Activated CD4-positive, alpha-beta memory T cell treated with anti-CD3 and anti-CD28 coated beads, Interleukin-2, amount 10 ng/mL, durations not matched to agents 7 days and 5 days (primary cell): ENCODE measurements around the gene IP6K3. TPM values are rescaled to one million over a fixed set of nuclear protein-coding genes. Genes with fewer than 3 reads are reported as not detected.

Source experiments
- CTCF ChIA-PET: fragments of 350-600 bp; sonication (Branson Sonifier 250); formaldehyde crosslinking; loops from one replicate; lab custom pipeline; 2021; ENCODE audit warnings: antibody characterized with exemption, inconsistent platforms; lab: Charles Lee
- POLR2A ChIA-PET: fragments of 350-600 bp; sonication (Branson Sonifier 250); formaldehyde crosslinking; loops from one replicate; lab custom pipeline; 2021; ENCODE audit warnings: antibody characterized with exemption; lab: Charles Lee
- DNase-seq: peaks from one replicate; pipeline ENCODE4 v3.0.0-alpha.2; 2020
- H3K27ac Mint-ChIP-seq: one replicate; pipeline ENCODE4 v1.8.0; 2021; ENCODE audit warnings: mild to moderate bottlenecking, mixed read lengths
- H3K27me3 Mint-ChIP-seq: one replicate; pipeline ENCODE4 v1.8.0; 2021; ENCODE audit warnings: mixed read lengths
- H3K36me3 Mint-ChIP-seq: one replicate; pipeline ENCODE4 v1.8.0; 2021; ENCODE audit warnings: low read depth, mixed read lengths
- H3K4me1 Mint-ChIP-seq: one replicate; pipeline ENCODE4 v1.8.0; 2021; ENCODE audit warnings: mixed read lengths
- H3K4me3 Mint-ChIP-seq: one replicate; pipeline ENCODE4 v1.8.0; 2021; ENCODE audit warnings: mild to moderate bottlenecking, mixed read lengths
- H3K9me3 Mint-ChIP-seq: one replicate; pipeline ENCODE4 v1.8.0; 2021; ENCODE audit warnings: mixed read lengths
- total RNA-seq, 2 experiments: library from RNA; stranded (reverse); gene quantifications; one replicate each; pipeline ENCODE4 v1.2.3, GENCODE V29; 2021

The IP6K3 gene
- not detected for total RNA-seq

GRCh38 chr6:33746651-33747100 is at the start of gene IP6K3:
IP6K3 (minus strand) TSS chr6:33746905; CDS start chr6:33735476, 11,429 bp downstream.
- no peaks in the 10 kb centered on the region for H3K4me1 Mint-ChIP-seq
- ChIA-PET CTCF (interaction anchor here (1.0 to 1.3 kb wide), 2 partner anchors 14 to 36 kb away, joined by 3 to 5 read pairs; partner anchors contain the start of gene UQCC2), POLR2A (no interaction called here)
- H3K36me3 Mint-ChIP-seq, result no peaks in the 10 kb centered on the region
- no peaks in the 10 kb centered on the region for H3K9me3 Mint-ChIP-seq
- no peak for DNase-seq
- peaks cover 21% of the 10 kb centered on the region for H3K27me3 Mint-ChIP-seq
- no peak within 1 kb of the TSS for H3K27ac Mint-ChIP-seq
- no peak within 1 kb of the TSS for H3K4me3 Mint-ChIP-seq

GRCh38 chr6:33794910-33795623 is 48.4 kb upstream of the IP6K3 start:
- peaks cover 4% of the 10 kb centered on the region for H3K4me1 Mint-ChIP-seq
- H3K36me3 Mint-ChIP-seq, result no peaks in the 10 kb centered on the region
- no peak overlapping the region for H3K27ac Mint-ChIP-seq
- ChIA-PET POLR2A (no interaction called here), CTCF (interaction anchor here (1.5 kb wide), 1 partner anchor 24 kb away, joined by 5 read pairs; no protein-coding TSS in a partner anchor)
- no peak overlapping the region for H3K4me3 Mint-ChIP-seq
- DNase-seq, result no peak
- H3K27me3 Mint-ChIP-seq, result peaks cover 49% of the 10 kb centered on the region
- no peaks in the 10 kb centered on the region for H3K9me3 Mint-ChIP-seq

GRCh38 chr6:33792981-33793380 is 46.3 kb upstream of the IP6K3 start:
- DNase-seq, result no peak
- ChIA-PET CTCF (interaction anchor here (1.1 kb wide), 1 partner anchor 20 kb away, joined by 3 read pairs; no protein-coding TSS in a partner anchor), POLR2A (no interaction called here)
- H3K4me3 Mint-ChIP-seq, result no peak overlapping the region
- H3K27me3 Mint-ChIP-seq, result peaks cover 34% of the 10 kb centered on the region
- H3K27ac Mint-ChIP-seq, result no peak overlapping the region
- peaks cover 1% of the 10 kb centered on the region for H3K36me3 Mint-ChIP-seq
- H3K9me3 Mint-ChIP-seq, result no peaks in the 10 kb centered on the region
- peaks cover 12% of the 10 kb centered on the region for H3K4me1 Mint-ChIP-seq

- Mint-ChIP-seq H3K9me3 (no peaks in the 10 kb centered on the region), H3K36me3 (peaks cover 7% of the 10 kb centered on the region), H3K4me3 (no peak overlapping the region), H3K27ac (no peak overlapping the region), H3K4me1 (peaks cover 23% of the 10 kb centered on the region), H3K27me3 (peaks cover 26% of the 10 kb centered on the region)
- CTCF ChIA-PET, result no interaction called here
- POLR2A ChIA-PET, result interaction anchor here (1.2 kb wide), 1 partner anchor 15 kb away, joined by 3 read pairs; no protein-coding TSS in a partner anchor
- no peak for DNase-seq
These were observed 44.9 kb upstream of the IP6K3 start for GRCh38 chr6:33791620-33792019.

GRCh38 chr6:33790910-33791309 is 44.2 kb upstream of the IP6K3 start:
- ChIA-PET POLR2A (interaction anchor here (1.2 kb wide), 1 partner anchor 15 kb away, joined by 3 read pairs; no protein-coding TSS in a partner anchor), CTCF (no interaction called here)
- H3K4me3 Mint-ChIP-seq, result no peak overlapping the region
- peaks cover 30% of the 10 kb centered on the region for H3K4me1 Mint-ChIP-seq
- DNase-seq, result no peak
- H3K27me3 Mint-ChIP-seq, result peaks cover 26% of the 10 kb centered on the region
- peaks cover 14% of the 10 kb centered on the region for H3K36me3 Mint-ChIP-seq
- H3K27ac Mint-ChIP-seq, result no peak overlapping the region
- H3K9me3 Mint-ChIP-seq, result no peaks in the 10 kb centered on the region

- ChIA-PET POLR2A (no interaction called here), CTCF (no interaction called here)
- Mint-ChIP-seq H3K27ac (no peak overlapping the region), H3K9me3 (no peaks in the 10 kb centered on the region), H3K36me3 (peaks cover 20% of the 10 kb centered on the region), H3K27me3 (peaks cover 26% of the 10 kb centered on the region), H3K4me1 (peaks cover 36% of the 10 kb centered on the region), H3K4me3 (no peak overlapping the region)
- no peak for DNase-seq
These were observed 43.7 kb upstream of the IP6K3 start for GRCh38 chr6:33790379-33790778.

GRCh38 chr6:33789550-33789895 is 42.8 kb upstream of the IP6K3 start:
- Mint-ChIP-seq H3K9me3 (no peaks in the 10 kb centered on the region), H3K36me3 (peaks cover 28% of the 10 kb centered on the region), H3K27me3 (peaks cover 21% of the 10 kb centered on the region), H3K4me1 (peaks cover 44% of the 10 kb centered on the region), H3K4me3 (peak overlapping the region; percentile 78), H3K27ac (peak overlapping the region; percentile 75)
- DNase-seq, result no peak
- CTCF ChIA-PET, result no interaction called here
- POLR2A ChIA-PET, result interaction anchor here (1.0 to 2.6 kb wide), 4 partner anchors 11 to 115 kb away, joined by 4 to 21 read pairs (median 13); partner anchors contain the start of gene UQCC2

- Mint-ChIP-seq H3K4me3 (peak within 1 kb of the TSS; percentile 96), H3K27me3 (peaks cover 19% of the 10 kb centered on the region), H3K9me3 (no peaks in the 10 kb centered on the region), H3K36me3 (peaks cover 34% of the 10 kb centered on the region), H3K4me1 (peaks cover 49% of the 10 kb centered on the region), H3K27ac (peak within 1 kb of the TSS; percentile 98)
- peak; percentile 93 for DNase-seq
- CTCF ChIA-PET, result interaction anchor here (0.5 to 1.9 kb wide), 5 partner anchors 19 to 257 kb away, joined by 3 to 6 read pairs (median 4); no protein-coding TSS in a partner anchor
- POLR2A ChIA-PET, result interaction anchor here (0.6 to 3.1 kb wide), 14 partner anchors 10 to 1582 kb away, joined by 3 to 22 read pairs (median 6); partner anchors contain the start of gene UQCC2
These were observed 42.2 kb upstream of the IP6K3 start, which contains the start of gene LEMD2 for GRCh38 chr6:33788694-33789549. LEMD2 (minus strand) TSS chr6:33789130; CDS start chr6:33789116, 14 bp downstream.

- peaks cover 50% of the 10 kb centered on the region for H3K4me1 Mint-ChIP-seq
These were observed 41.4 kb upstream of the IP6K3 start for GRCh38 chr6:33787954-33788693.

GRCh38 chr6:33787346-33787953 is 40.7 kb upstream of the IP6K3 start:
- ChIA-PET POLR2A (interaction anchor here (0.7 to 3.1 kb wide), 20 partner anchors 9 to 377 kb away, joined by 3 to 22 read pairs (median 4); partner anchors contain the start of gene UQCC2), CTCF (interaction anchor here (1.0 to 4.6 kb wide), 5 partner anchors 16 to 241 kb away, joined by 3 to 22 read pairs (median 4); partner anchors contain the start of gene UQCC2)
- DNase-seq, result no peak
- Mint-ChIP-seq H3K36me3 (peaks cover 48% of the 10 kb centered on the region), H3K4me1 (peaks cover 50% of the 10 kb centered on the region), H3K4me3 (peak overlapping the region; percentile 96), H3K27ac (peak overlapping the region; percentile 98), H3K9me3 (no peaks in the 10 kb centered on the region), H3K27me3 (peaks cover 5% of the 10 kb centered on the region)

More at GRCh38 chr6:33787954-33788693, 41.4 kb upstream of the IP6K3 start:
- Mint-ChIP-seq H3K9me3 (no peaks in the 10 kb centered on the region), H3K4me3 (peak overlapping the region; percentile 96), H3K36me3 (peaks cover 41% of the 10 kb centered on the region), H3K27ac (peak overlapping the region; percentile 98), H3K27me3 (peaks cover 11% of the 10 kb centered on the region)
- peak; percentile 67 for DNase-seq
- ChIA-PET POLR2A (interaction anchor here (0.7 to 3.1 kb wide), 21 partner anchors 9 to 378 kb away, joined by 3 to 22 read pairs (median 4); partner anchors contain the start of gene UQCC2), CTCF (interaction anchor here (0.7 to 4.6 kb wide), 6 partner anchors 17 to 240 kb away, joined by 3 to 22 read pairs (median 4); partner anchors contain the start of gene UQCC2)

GRCh38 chr6:33786736-33787135 is 40.0 kb upstream of the IP6K3 start:
- no peaks in the 10 kb centered on the region for H3K27me3 Mint-ChIP-seq
- peak overlapping the region; percentile 3 for H3K27ac Mint-ChIP-seq
- DNase-seq, result no peak
- peaks cover 53% of the 10 kb centered on the region for H3K36me3 Mint-ChIP-seq
- CTCF ChIA-PET, result interaction anchor here (1.6 to 4.6 kb wide), 2 partner anchors 15 to 75 kb away, joined by 4 to 22 read pairs; partner anchors contain the start of gene UQCC2
- peaks cover 50% of the 10 kb centered on the region for H3K4me1 Mint-ChIP-seq
- POLR2A ChIA-PET, result interaction anchor here (1.1 to 3.1 kb wide), 6 partner anchors 8 to 118 kb away, joined by 3 to 21 read pairs (median 8); no protein-coding TSS in a partner anchor
- H3K4me3 Mint-ChIP-seq, result peak overlapping the region; percentile 96
- H3K9me3 Mint-ChIP-seq, result no peaks in the 10 kb centered on the region
